H1 (cell line): Measurements from ENCODE around the gene MEIS3. TPM values are rescaled to one million over a fixed set of nuclear protein-coding genes. Genes with fewer than 3 reads are reported as not detected.

ENCODE experiments used
- BACH1 ChIP-seq: IDR thresholded peaks from 2 replicates; pipeline ENCODE4 v1.6.1; 2012; ENCODE audit warnings: low read length, improper control_type of control experiment
- BCL11A ChIP-seq, 2 experiments: IDR thresholded peaks; one replicate each; pipeline ENCODE4 v1.6.1; 2011; ENCODE audit warnings: low read depth in 2 of 2, low read length in 2 of 2, mild to moderate bottlenecking in 2 of 2
- BRCA1 ChIP-seq: IDR thresholded peaks from 2 replicates; pipeline ENCODE4 v1.6.1; 2012; ENCODE audit warnings: low read depth, low read length, improper control_type of control experiment
- CBX5 ChIP-seq: fragments of 300-800, 300-1000 bp; sonication (generic); IDR thresholded peaks from 2 replicates; pipeline ENCODE4 v1.7.1; 2016; ENCODE audit warnings: antibody characterized with exemption, low read length, low read depth
- E2F6 ChIP-seq: IDR thresholded peaks from 2 replicates; pipeline ENCODE4 v1.6.1; 2012; ENCODE audit warnings: inconsistent platforms
- HDAC6 ChIP-seq: IDR thresholded peaks from one replicate; pipeline ENCODE4 v1.7.1; 2012; ENCODE audit warnings: low read depth, mild to moderate bottlenecking, inconsistent platforms, low read length, moderate library complexity
- KDM4A ChIP-seq: IDR thresholded peaks from one replicate; pipeline ENCODE4 v1.7.1; 2012; ENCODE audit warnings: low read depth, mild to moderate bottlenecking, moderate library complexity, low read length, inconsistent platforms; ENCODE audit not compliant: severe bottlenecking
- RAD21 ChIP-seq, 2 experiments: IDR thresholded peaks in 1 of 2; conservative IDR thresholded peaks in 1 of 2; 2 replicates each; pipeline ENCODE4 v1.6.1; 2011; ENCODE audit warnings: low read depth in 2 of 2, low read length in 2 of 2, improper control_type of control experiment in 1 of 2, inconsistent platforms in 1 of 2, mild to moderate bottlenecking in 1 of 2, moderate library complexity in 1 of 2
- RFX5 ChIP-seq: IDR thresholded peaks from 2 replicates; pipeline ENCODE4 v1.6.1; 2011; ENCODE audit warnings: low read depth, low read length, improper control_type of control experiment, borderline replicate concordance
- RNF2 ChIP-seq: fragments of 200-900, 300-1000 bp; sonication (generic); IDR thresholded peaks from 2 replicates; pipeline ENCODE4 v1.7.1; 2016; ENCODE audit warnings: borderline replicate concordance, low read depth, mild to moderate bottlenecking, antibody characterized with exemption, low read length; ENCODE audit not compliant: poor library complexity, severe bottlenecking; ENCODE audit errors: missing control alignments
- RXRA ChIP-seq: IDR thresholded peaks from 2 replicates; pipeline ENCODE4 v1.6.1; 2011; ENCODE audit warnings: low read depth, mild to moderate bottlenecking, low read length, moderate library complexity; ENCODE audit not compliant: insufficient read depth
- SIRT6 ChIP-seq: IDR thresholded peaks from one replicate; pipeline ENCODE4 v1.7.1; 2012; ENCODE audit warnings: low read length, inconsistent platforms
- SIX5 ChIP-seq: IDR thresholded peaks from 2 replicates; pipeline ENCODE4 v1.6.1; 2011; ENCODE audit warnings: mild to moderate bottlenecking, low read depth, low read length
- SP2 ChIP-seq: IDR thresholded peaks from 2 replicates; pipeline ENCODE4 v1.6.1; 2012; ENCODE audit warnings: mild to moderate bottlenecking, low read length, inconsistent platforms
- SUZ12 ChIP-seq: fragments of 200-600 bp; sonication (generic); IDR thresholded peaks from 2 replicates; pipeline ENCODE4 v1.6.1; 2012; ENCODE audit warnings: mild to moderate bottlenecking, inconsistent platforms, low read length, moderate library complexity, mixed read lengths
- TBP ChIP-seq: IDR thresholded peaks from 2 replicates; pipeline ENCODE4 v1.6.1; 2011; ENCODE audit warnings: low read depth, low read length, improper control_type of control experiment
- TEAD4 ChIP-seq: IDR thresholded peaks from 2 replicates; pipeline ENCODE4 v1.6.1; 2012; ENCODE audit warnings: low read depth, low read length, inconsistent platforms, mixed read lengths
- USF2 ChIP-seq: IDR thresholded peaks from 2 replicates; pipeline ENCODE4 v1.6.1; 2011; ENCODE audit warnings: low read length, improper control_type of control experiment
- YY1 ChIP-seq: IDR thresholded peaks from 2 replicates; pipeline ENCODE4 v1.6.1; 2011; ENCODE audit warnings: low read depth, mild to moderate bottlenecking, low read length
- ZNF274 ChIP-seq: IDR thresholded peaks from 2 replicates; pipeline ENCODE4 v1.7.0; 2012; ENCODE audit warnings: low read length, borderline replicate concordance; ENCODE audit errors: extremely low read depth
- polyA plus RNA-seq, 7 experiments: library from polyadenylated mRNA; depleted of rRNA in 3 of 7; stranded (reverse) in 5 of 7; unstranded in 2 of 7; fragments of >200 nt in 5 of 7; fragments of 200-250 nt in 2 of 7; gene quantifications; 1 replicate in 5 of 7; 2 replicates in 1 of 7; 4 replicates in 1 of 7; pipeline versions ENCODE4 v1.2.1 to v1.2.3, GENCODE V29; 2011 to 2013; ENCODE audit warnings: missing spikeins in 2 of 7, mixed read lengths in 2 of 7
- total RNA-seq: library from RNA; stranded (reverse); fragmentation: NEBNext Ultra II Directional; extraction: Animal tissue kit (Norgen Biotek cat#: 25700); gene quantifications from 2 replicates; pipeline ENCODE4 v1.2.1, GENCODE V29; 2021
- TF ChIP-seq, protein P1 (sequence below): IDR thresholded peaks from 2 replicates; pipeline ENCODE4 v1.6.1; 2012; ENCODE audit warnings: inconsistent platforms

The MEIS3 gene
- total and polyA plus RNA-seq, 2 of the 8 experiments (the other 6 are each of a cell fraction or from before 2014, with no cell fraction given) = 24.5 to 28.2 TPM

- TF ChIP-seq TEAD4 (peak; percentile 58), USF2 (no peak), YY1 (peak; percentile 23; the same call in 1 of the 2 replicates), RAD21 (IDR thresholded peaks at IDR 0.05 in 1 of 2, conservative IDR thresholded peaks at IDR 0.05 in 1 of 2; ENCODE audit: low read depth in 2 of 2, low read length in 2 of 2) (peak; percentile 83 to 85), RNF2 (no peak), TBP (peak; percentile 55), ZNF274 (no peak), BACH1 (no peak), CBX5 (no peak), BCL11A (IDR thresholded peaks at IDR 0.05; ENCODE audit: low read depth in 2 of 2, low read length in 2 of 2) (no peak), RFX5 (no peak), SUZ12 (no peak), RXRA (no peak), HDAC6 (no peak), BRCA1 (no peak), SP2 (no peak), E2F6 (no peak), SIRT6 (no peak), SIX5 (no peak), KDM4A (peak; percentile 3)
- TF ChIP-seq, protein P1, sequence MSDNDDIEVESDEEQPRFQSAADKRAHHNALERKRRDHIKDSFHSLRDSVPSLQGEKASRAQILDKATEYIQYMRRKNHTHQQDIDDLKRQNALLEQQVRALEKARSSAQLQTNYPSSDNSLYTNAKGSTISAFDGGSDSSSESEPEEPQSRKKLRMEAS = no peak; the same call in 1 of the 2 replicates
These were observed 8.2 kb upstream of the MEIS3 start (continued) for GRCh38 chr19:47427241-47428176.
